Stimulated activated CD4-positive, alpha-beta T cell treated with anti-CD3 and anti-CD28 coated beads, Interleukin-12 subunit alpha, Interleukin-12 subunit beta, amount 100 ng/mL, for 4 hours (primary cell): ENCODE measurements around the gene SULT1C2.
"Not testable (repeated sequence)": the region's sequence is repeated elsewhere in the genome, so short reads cannot be mapped to it uniquely, and the experiment has no call there.

Source experiments
- DNase-seq: peaks from one replicate; pipeline ENCODE4 v3.0.0-alpha.2; 2020

Gene SULT1C2

GRCh38 chr2:108288534-108289106, at the start of gene SULT1C2:
Gene SULT1C2, plus strand, starts transcription at chr2:108288895. Its CDS starts 4,773 bp downstream, at chr2:108293668.
- no peak for DNase-seq

DNA sequence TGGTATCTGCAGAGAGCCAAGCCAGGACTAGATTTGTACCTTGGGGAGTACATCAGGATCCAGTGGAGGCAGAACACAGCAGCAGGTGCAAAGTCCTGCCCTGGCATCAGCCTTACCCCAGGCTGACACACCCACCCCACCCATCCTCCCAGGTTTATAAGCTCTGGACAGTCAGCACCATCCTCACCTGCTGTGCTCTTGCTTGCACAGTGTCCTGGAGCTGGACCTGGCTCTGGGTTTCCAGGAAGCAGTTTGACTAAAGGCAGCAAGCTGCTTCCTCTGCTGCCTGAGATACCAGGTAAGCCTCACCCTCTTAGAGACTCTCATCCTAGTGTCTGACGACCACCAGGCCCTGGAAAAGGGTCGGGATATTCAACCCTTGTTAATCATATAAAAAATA, 48.9 kb upstream of the SULT1C2 start, which contains the start of gene SULT1C3:
TSS of gene SULT1C3 (plus strand) at position 183 of the 400 bp plus-strand sequence. CDS start 7,227 bp downstream, outside the sequence.
- DNase-seq, result no peak

DNA sequence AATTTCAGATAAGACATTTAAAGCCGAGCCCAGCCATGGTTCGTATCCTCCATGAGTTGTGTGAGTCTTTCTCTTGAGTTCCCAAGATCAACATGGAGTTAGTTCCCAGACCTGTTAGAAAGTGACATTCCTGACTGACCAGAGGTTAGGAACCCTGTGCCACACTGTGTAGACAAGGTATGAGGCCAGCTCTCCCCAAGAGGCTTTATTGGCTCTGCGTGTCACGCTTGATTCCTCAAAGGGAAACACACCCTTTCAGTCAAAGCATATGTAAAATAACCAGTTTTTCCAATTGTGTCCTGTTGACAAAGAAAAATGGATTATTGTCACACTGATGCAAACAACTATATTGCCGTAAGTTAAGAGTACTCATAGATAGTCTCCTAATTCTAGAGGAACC, 47.7 kb upstream of the SULT1C2 start:
- no peak for DNase-seq

GRCh38 chr2:108243566-108243965, 45.1 kb upstream of the SULT1C2 start:
- no peak for DNase-seq

GRCh38 chr2:108244667-108245414, 43.9 kb upstream of the SULT1C2 start:
- DNase-seq, result no peak

DNA sequence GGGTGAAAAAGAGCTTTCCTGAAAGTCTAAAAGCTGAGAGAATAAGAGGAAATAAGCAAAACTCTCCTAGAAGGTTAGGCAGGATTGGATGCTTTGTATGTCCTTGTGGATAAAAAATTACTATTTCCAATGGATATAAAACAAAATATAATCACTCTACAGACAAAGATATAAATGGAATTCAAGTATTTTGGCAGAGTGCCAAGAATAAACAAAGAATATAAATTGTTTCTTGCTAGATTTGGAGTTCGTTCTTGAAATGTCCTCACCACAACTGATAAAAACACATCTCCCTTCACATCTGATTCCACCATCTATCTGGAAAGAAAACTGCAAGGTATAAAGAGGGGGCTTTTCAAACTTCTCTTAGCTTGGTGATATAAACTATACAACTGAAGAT, 35.6 kb upstream of the SULT1C2 start:
- DNase-seq, result no peak

DNA sequence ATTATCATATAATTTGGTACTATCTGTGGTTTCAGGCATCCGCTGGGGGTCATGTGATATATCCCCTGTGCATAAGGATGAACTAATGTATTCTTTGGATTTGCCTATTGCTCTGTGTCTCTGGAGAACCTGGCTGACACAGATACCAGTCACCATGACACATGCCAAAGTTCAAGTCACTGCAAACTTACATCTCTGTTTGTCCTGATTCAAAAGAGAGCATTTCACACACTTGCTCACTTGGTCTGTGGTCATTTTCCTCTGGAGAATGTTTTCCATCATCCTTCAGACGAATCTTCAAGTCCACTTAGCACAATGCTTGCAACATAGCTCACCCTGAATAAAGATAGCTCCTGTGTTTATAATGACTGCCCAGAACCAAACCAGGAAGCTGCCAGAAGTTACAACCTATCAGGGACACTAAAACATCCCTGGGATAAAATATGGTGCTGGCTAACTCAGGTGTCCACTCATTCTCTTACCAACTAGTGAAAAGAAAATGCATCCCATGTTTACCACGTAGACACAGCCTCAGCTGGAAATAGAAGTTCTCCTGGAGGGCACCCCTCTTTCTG, 30.9 kb upstream of the SULT1C2 start:
- no peak for DNase-seq

- no peak for DNase-seq
Observed at GRCh38 chr2:108260773-108261172, 27.9 kb upstream of the SULT1C2 start.

- DNase-seq, result no peak
Observed at GRCh38 chr2:108262036-108262435, 26.7 kb upstream of the SULT1C2 start.

- no peak for DNase-seq
Observed at GRCh38 chr2:108263401-108263800, 25.3 kb upstream of the SULT1C2 start.

DNA sequence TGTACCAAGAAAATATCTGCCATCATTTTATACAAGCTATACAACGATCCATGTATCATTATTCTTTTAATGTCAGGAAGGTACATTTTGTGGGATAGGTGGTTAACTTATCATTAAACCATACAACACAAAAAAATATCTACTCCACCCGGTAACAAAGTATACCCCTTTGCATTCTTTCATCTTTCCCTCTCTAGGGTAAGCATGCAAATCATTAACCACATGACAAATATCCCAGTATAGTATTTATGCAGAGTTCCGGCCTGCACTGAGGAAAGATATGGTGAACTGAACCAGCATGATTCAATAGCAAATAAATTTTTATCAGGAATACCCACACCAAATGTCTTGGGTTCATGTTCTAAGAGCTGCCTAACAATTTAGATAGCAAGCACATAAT, 22.5 kb upstream of the SULT1C2 start:
- no peak for DNase-seq

- no peak for DNase-seq
Observed at GRCh38 chr2:108267101-108267500, 21.6 kb upstream of the SULT1C2 start.

DNA sequence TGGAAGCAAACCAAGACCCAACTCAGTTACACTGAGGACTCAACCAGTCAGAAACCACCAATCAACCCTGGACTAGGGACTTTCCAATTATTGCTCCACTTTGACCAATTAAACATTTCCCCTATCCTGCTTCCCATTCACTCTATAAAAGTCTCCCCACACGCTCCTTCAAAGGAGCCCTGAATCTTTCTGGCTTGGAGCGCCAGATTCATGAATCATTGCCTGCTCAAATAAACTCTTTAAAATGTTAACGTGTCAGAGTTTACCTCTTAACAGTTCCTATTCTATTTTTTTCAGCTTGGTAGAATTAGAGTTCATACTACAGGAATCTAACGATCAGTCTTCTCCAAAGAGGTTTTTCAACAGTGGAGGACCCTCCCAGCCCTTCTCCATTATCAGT, 20.7 kb upstream of the SULT1C2 start:
- no peak for DNase-seq

DNA sequence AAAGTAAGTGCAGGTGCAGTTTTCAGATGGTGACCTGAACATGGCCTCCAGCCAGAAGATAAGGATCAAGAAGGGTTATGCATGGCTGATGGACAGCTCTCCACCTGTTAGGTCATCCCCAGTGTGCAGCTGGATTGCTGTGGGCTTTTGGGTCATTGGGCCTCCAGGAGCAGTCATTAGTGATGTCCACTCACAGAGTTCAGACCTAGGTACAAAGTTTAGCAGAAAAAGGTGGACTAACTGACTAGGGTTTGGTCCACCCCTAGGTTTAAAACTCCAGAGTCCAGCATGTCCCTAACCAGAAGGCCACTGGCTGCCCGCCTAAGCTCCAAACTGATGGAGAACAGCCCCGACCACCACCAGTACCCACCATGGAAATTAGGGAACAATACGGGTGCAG, 18.3 kb upstream of the SULT1C2 start:
- DNase-seq, result no peak

DNA sequence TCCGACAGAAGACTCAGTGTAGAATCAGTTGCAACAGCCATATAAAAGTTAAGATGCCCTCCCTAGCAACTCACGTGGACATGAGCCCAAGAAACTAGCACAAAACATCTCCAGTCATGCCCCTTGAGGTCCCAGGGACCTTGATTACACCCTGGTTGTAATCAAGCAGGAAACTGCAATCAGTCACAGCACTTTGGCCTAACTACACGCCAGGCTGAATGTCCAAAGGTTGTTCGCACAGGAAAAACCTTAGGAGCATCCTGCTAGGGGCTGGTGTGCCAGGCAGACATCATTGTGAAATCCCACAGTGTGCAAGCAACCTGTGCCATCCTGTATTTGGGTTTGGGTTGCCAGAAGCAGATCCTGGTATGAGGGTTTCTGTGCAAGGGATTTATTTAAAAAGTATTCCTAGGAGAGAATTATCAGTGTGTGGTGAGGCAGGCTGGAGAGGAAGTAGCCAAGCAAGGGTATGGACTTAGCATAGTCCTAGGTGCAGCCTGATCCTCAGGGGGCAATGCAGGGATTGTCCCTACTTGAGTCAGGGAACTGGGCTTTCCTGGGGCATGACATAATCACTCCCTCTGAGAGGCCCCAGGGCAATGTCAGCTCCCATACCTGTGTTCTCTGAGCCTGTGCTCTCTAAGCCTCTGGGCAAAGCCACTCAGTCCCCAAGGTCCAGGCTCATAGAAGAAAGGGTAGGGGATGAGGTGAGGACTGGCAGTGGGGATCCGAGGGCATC, 17.8 kb upstream of the SULT1C2 start:
- DNase-seq, result no peak

DNA sequence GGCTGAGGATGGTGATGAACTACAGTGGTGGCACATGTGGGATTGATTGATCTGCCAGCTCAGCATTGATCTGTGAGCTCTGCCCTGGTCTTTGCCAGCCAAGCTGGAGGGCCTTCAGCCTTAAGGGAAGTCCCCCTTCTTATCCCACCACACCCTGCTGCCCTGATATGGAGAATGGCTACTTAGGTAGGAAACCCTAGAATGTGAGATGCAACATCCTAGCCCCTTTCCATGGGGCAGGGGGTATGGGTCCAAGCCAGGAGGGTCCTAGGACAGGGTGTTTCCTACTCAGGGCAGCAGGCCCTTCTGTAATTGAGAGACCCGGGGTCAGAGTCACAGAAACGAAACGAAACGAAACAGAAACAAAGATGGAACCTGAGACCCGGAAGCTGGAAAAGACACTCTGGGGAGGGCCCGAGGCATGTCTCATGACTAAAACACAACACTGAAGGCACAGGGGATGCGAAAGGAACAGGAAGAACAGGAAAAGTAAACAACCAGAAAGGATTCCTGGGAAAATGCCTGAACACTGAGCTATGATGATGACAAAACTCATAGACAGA, 16.9 kb upstream of the SULT1C2 start:
- no peak for DNase-seq

GRCh38 chr2:108278631-108279030, 10.1 kb upstream of the SULT1C2 start:
- no peak for DNase-seq

DNA sequence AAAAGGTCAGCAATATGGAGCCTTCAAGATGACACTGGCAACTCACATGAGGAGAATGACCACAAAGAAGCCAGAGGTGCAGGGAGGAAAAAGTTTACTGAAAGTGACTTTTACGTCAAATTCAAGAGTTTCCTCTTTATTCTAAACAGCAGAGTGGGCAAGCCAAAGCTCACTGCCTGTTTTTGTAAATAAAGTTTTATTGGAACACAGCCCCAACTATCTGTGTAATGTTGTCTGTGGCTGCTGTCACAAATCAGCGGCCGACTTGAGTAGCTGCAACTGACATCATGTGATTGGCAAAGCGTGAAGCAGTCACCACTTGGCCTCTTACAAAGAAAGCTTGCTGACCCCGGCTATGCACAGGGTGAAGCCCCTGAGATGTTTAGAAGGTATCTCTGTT, 9.2 kb upstream of the SULT1C2 start:
- DNase-seq, result no peak

- DNase-seq, result no peak
Observed at GRCh38 chr2:108280466-108280865, 8.2 kb upstream of the SULT1C2 start.

DNA sequence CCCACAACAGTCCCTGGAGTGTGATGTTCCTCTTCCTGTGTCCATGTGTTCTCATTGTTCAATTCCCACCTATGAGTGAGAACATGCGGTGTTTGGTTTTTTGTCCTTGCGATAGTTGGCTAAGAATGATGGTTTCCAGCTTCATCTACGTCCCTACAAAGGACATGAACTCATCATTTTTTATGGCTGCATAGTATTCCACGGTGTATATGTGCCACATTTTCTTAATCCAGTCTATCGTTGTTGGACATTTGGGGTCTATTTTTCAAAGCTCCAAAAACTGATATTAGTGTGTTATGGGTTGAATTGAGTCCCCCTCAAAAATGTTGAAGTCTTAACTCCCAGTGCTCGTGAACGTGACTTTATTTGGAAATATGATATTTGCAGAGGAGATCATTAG, 4.1 kb upstream of the SULT1C2 start:
- DNase-seq, result not testable (repeated sequence)

DNA sequence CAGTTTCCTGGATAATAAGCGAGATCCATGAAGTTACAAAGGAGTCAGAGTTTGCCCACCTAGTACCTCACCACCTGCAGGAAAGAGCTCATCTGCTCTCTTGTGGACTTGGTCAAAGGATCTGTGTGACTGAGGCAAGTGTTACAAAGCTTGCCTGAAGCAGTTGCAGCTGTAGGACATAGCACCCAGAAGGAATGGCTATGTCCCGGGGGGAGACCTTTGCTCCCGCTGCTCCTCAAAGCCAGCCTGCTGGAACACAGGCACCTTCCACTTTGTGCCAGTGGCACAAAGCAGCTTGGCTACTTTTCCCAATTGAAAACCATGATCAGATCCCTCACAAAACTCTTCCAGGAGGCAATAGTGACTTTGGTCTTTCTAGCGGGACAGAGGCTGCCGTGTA, 3.1 kb upstream of the SULT1C2 start:
- no peak for DNase-seq

DNA sequence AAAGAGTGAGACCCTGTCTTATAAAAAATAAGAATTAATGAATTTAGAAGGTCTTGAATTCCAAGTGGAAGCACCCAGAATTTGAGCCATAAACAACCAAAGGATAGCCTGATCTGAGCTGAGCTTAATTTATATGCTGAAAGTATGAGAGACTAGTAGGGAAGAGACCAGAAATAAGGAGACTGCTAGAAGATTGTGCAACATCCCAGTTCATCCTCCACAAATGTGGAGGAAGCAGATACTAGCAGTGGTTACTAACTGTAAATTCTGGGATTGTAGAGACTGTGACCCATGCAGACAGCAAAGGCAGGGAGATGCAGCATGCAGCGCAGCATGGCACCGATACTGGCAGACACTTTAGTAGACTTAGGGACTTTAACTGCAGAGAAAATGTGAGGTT, 1.5 kb upstream of the SULT1C2 start:
- no peak for DNase-seq

DNA sequence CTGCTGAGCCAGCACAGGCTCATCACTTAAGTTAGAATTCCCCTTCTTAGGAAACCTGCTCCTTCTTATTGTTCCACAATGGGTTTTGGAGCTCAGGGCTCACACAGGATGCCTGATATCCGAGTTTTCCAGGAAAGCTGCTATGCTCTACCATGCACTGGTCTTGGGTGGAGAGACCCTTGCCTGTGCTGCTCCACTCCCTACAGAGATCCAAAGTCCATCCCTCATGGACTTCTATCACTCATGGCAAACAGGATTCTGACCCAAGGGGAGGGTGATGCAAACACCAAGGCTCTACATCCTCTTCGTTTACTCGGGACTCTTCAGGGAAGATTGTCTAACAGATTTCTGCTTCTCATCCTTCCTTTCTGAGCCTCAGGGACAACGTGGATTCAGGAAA, 5.2 kb downstream of the SULT1C2 start:
- no peak for DNase-seq
